ENCODE data around the gene GRK5.

The GRK5 gene

DNA sequence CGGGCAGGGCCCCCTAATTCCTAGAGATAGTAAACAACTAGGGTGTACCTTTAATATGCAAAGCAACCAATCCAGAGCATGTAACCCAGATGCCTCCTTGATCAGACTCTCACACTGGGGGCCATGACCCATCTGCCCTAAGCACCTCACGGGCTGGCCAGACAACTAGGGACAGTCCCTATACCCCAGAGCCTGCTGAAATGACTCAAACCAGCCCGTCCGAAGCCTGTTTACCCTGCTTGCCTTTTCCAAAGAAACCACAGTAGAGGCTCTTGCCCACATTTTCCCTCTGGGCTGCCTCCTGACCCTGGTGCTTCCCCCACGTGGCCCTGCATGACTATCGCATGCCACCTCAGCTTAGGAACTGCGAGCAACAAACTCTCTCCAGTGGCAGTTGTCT, 288.9 kb downstream of the GRK5 start:
- TF ChIP-seq GATA2 (IDR thresholded peaks at IDR 0.05; ENCODE audit: low read depth, low read length) (no peak), GATA3 (IDR thresholded peaks at IDR 0.05; ENCODE audit: low read depth, low read length) (no peak)

DNA sequence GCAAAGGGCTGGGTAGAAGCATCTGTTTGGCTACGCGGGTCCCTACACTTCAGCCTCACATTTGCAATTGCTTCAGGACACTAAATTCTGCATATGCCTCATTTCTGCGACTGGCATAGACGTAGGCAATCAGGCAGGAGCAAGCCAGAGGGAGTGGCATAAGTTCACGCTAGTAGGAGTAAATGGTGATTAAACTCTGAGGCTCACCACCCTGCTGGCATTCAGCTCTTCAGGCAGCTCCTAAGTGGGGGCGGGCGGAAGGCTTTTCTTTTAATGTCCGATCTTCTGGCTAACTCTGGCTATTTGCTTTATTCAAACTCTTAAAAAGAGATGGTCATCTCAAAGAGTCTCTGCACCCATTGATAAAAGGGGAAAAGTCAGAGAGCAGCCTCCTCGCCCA, 289.9 kb downstream of the GRK5 start:
- TF ChIP-seq GATA2 (IDR thresholded peaks at IDR 0.05; ENCODE audit: low read depth, low read length) = no peak
- TF ChIP-seq GATA3 (IDR thresholded peaks at IDR 0.05; ENCODE audit: low read depth, low read length) = no peak

DNA sequence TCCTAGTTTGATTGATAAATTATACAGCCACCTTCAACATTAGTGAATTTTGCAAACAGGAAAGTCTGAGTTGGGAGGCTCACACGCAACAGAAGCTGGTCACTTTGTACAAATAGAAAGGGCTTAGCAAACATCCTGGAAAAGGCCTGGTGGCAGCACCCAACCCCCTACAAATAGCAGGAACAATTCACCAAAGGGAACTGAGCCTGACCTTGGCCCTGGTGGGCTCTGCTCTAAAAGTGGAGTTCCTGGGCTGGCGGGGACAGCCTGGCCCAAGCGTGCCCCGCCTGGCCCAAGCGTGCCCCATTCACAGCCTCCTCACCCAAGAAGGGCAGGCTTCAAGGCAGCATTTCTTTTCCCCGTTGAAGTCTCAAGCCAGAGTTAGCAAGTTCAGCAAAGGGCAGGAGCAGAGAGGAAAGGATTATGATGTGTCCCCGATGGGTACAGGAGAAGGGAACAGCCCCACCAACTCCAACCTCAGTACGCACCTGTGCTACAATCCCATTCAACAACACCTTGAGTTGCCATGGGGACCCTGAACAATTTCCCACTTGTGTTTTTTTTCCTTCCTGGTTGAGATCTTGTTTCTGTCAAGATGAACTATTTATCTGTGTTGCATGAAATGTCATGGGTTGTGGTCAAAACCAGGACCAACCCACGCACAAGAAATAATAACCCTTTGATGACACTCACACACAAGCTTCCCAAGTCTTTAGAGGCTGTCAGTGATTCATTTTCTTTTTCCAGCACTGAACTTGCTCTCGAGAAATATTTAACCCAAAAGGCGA, 291.7 kb downstream of the GRK5 start:
- TF ChIP-seq GATA3 (IDR thresholded peaks at IDR 0.05; ENCODE audit: low read depth, low read length) = no peak
- TF ChIP-seq GATA2 (IDR thresholded peaks at IDR 0.05; ENCODE audit: low read depth, low read length) = no peak

DNA sequence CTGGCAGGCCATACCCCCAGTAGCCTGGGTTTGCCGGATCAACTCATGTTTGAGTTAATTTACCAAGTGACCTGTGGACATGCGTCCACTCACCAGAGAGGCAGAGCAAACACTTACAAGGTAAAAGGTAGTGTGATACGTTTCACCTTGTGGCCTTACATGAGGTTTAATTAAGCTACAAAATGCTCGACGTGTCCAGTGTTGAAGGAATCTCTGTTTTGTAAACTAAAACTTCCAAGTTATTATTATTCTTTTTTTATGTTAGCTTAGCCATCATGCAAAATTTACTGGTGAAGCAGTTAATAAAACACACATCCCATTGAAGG, 292.3 kb downstream of the GRK5 start:
- TF ChIP-seq GATA2 (IDR thresholded peaks at IDR 0.05; ENCODE audit: low read depth, low read length) (no peak), GATA3 (IDR thresholded peaks at IDR 0.05; ENCODE audit: low read depth, low read length) (no peak)

DNA sequence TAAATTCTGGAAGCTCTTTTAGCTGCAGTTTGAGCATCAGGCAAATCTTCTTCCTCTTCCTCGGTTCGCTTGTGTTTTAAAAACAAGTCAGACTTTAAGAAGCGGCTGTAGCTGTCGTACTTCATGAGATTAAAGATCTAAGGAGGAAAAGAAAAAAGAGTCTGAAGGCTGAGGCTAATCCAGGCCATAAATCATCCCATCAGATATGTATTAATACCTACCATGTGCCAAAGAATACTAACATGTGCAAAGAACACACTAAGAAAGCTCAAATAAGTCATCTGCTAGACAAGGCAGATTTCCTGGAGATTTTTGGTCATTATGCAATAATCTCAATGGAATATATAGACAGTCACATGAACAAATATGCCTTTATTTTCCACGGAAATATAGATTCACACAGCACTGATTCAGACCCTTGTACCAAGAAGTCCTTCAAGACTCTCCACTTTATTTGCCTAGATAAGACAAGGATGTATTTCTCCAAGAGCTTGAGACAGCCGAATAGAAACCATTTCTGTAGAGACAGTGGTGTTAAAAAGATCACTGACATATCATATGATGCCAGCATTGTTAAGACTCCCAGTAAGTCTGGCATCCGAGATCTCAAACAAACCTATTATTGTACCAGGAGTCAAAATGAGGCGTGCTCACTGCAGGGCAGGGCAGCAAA, 292.9 kb downstream of the GRK5 start:
- TF ChIP-seq GATA3 (IDR thresholded peaks at IDR 0.05; ENCODE audit: low read depth, low read length) (no peak), GATA2 (IDR thresholded peaks at IDR 0.05; ENCODE audit: low read depth, low read length) (no peak)

DNA sequence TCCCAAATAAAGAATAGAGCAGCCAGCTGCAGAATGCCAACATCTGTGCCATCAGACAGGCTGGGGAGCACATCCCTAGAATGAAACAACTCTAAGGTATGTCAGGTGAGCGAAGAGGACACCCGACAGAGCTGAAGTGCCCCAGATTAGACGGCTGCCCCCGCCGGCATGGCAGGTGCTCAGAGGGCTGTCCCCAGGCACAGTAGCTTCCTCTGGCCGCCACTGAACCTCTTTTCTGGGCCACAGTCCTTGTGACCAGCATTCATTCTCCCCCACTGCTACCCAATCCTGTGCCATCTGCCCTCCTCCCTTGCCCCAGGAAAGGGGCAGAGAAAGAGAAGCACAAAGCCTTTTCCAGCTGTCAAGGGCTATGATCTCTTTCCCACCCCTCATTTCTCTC, 293.4 kb downstream of the GRK5 start:
- TF ChIP-seq GATA2 (IDR thresholded peaks at IDR 0.05; ENCODE audit: low read depth, low read length) (no peak), GATA3 (IDR thresholded peaks at IDR 0.05; ENCODE audit: low read depth, low read length) (no peak)

DNA sequence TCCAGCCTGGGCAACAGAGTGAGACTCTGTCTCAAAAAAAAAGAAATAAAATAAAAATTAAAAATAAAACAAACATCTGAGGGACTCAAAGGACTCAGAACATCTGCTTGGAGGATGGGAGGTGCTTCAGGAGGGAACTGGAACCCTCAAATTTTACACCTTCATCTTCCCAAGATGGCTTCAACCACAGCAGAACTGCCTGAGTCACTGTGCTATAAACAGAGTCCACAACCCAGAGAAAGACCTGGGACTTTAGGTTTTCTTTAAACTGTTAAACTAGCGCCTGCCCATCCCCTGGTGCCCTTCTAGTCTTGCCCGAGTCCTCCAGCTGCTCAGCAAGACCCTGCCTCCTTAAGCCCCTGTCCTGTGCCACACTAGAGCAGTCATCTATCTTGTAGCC, 294.3 kb downstream of the GRK5 start:
- no peak for TF ChIP-seq GATA2 (IDR thresholded peaks at IDR 0.05; ENCODE audit: low read depth, low read length)
- TF ChIP-seq GATA3 (IDR thresholded peaks at IDR 0.05; ENCODE audit: low read depth, low read length) = no peak

DNA sequence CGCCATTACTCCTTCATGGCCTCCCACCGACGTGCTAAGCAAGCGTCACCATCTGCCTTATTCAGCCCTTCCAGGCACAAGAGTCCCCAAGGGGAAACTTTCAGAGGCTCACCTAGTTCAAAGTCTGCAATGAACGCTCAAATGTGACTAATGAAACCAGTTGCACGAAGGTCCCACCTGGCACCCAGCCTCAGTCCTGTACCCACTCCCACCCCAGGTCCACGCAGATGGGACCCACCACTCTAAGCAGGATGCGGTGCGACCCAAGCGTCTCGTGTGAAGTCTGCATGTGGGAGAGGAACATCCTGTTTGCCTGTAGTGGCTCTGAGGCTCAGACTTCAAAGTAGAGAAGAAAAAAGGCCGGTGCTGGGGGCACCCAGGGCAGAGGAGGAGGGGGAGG, 294.8 kb downstream of the GRK5 start:
- no peak for TF ChIP-seq GATA2 (IDR thresholded peaks at IDR 0.05; ENCODE audit: low read depth, low read length)
- TF ChIP-seq GATA3 (IDR thresholded peaks at IDR 0.05; ENCODE audit: low read depth, low read length) = no peak

DNA sequence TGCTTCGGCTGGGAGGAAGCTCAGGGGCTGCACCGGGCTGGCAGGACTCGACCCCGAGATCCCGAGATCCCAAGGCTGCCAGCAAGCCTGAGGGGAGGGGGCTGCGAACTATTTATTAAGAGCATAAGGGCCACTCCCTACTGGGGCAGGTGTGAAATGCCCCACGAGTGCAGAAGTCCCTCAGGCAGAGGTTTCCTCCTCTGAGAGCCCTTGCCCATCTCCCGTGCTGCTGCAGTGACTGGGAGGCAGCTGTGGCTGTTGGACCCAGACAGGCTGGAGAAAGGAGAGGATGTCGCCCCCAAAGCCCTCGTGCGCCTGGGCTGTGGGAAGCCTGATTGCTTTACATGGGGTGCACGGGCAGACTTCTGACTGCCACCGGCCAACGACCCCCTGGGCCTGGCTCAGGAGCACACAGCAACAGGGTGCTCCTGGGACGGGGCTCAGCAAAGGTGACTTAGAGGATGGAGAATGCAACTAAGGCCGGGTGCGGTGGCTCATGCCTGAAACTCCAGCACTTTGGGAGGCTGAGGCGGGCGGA, 295.3 kb downstream of the GRK5 start:
- TF ChIP-seq GATA2 (IDR thresholded peaks at IDR 0.05; ENCODE audit: low read depth, low read length) = no peak
- no peak for TF ChIP-seq GATA3 (IDR thresholded peaks at IDR 0.05; ENCODE audit: low read depth, low read length)

DNA sequence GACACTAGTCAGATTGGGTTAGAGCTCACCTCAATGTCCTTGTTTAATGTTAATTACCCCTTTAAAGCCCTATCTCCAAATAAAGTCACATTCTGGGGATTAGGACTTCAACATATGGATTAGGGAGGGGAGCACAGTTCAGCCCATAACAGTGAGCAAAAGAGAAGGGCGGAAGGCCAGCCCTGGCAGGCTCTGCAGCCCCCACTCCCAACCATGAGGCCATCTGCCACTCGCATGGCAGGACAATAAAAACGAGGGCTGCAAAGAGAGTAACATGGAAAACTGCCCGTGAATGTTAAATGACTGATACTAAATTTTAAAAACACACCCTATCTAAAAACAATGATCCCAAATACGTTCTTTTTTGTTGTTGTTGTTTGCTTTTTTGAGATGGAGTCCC, 296.4 kb downstream of the GRK5 start:
- TF ChIP-seq GATA3 (IDR thresholded peaks at IDR 0.05; ENCODE audit: low read depth, low read length) (no peak), GATA2 (IDR thresholded peaks at IDR 0.05; ENCODE audit: low read depth, low read length) (no peak)

DNA sequence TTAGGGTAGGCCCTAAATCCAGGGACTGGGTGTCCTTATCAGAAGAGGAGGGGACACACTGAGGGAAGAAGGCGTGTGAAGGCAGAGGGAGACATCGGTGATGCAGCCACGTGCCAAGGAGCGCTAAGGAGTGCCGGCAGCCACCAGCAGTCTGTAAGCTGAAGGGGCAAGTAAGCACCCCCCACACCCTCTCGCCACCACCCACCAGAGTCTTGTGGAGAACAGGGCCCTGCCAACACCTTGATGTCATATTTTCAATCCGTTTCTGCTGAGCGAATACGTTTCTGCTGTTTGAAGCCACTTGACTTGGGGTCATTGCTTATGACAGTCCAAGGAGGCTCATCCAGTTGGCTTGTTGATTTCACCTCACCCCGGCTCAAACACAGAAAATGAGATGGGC, 297.3 kb downstream of the GRK5 start:
- TF ChIP-seq GATA2 (IDR thresholded peaks at IDR 0.05; ENCODE audit: low read depth, low read length) (no peak), GATA3 (IDR thresholded peaks at IDR 0.05; ENCODE audit: low read depth, low read length) (no peak)

DNA sequence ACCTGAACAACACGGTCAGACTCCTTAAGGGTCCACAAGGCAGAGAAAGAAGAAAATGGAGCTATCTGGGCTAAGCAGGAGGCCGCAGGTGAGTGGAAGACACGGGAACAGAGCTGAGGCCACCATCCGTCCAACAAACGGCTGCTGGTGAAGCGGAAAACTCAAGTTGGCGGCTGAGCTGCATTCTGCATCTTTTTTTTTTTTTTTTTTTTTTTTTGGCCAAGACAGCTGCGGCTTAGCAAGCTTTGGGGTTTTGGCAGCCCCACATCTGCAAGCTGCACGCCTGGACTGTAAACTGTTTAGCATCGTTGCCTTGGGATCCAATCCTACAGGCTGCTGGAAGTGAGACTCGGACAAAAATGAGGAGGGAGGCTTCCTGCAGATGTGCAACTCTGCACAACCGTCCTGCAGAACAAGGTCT, 297.8 kb downstream of the GRK5 start:
- no peak for TF ChIP-seq GATA2 (IDR thresholded peaks at IDR 0.05; ENCODE audit: low read depth, low read length)
- TF ChIP-seq GATA3 (IDR thresholded peaks at IDR 0.05; ENCODE audit: low read depth, low read length) = no peak

Data from SH-SY5Y (cell line).